K562 (cell line): Measurements from ENCODE around the gene UBE2QL1. TPM values are rescaled to one million over a fixed set of nuclear protein-coding genes. Genes with fewer than 3 reads are reported as not detected.

Source experiments
- ATAC-seq: fragments of 200-7000 bp; cut with Tn5 transposase; 3 replicates; pipeline ENCODE4 v1.9.1; 2020; ENCODE audit warnings: moderate library complexity
- BruUV-seq: library from RNA; stranded (reverse); fragments of 400-500 nt; replicated peaks from 2 replicates; lab custom pipeline; 2021; lab: Mats Ljungman, UMichigan
- CTCF ChIA-PET: fragments of 300-600 bp; formaldehyde crosslinking; extraction: SDS; loops from one replicate; lab custom pipeline; 2021; ENCODE audit warnings: low intra/inter-chr PET ratio; lab: Yijun Ruan, JAX
- POLR2A ChIA-PET: fragments of 300-600, 350-650 bp; sonication (Branson Sonifier 250); formaldehyde crosslinking; extraction: SDS; loops from one replicate; lab custom pipeline; 2021; ENCODE audit warnings: antibody characterized with exemption, inconsistent platforms; lab: Yijun Ruan, JAX
- DNase-seq, 4 experiments: peaks; one replicate each; pipeline versions ENCODE4 v3.0.0 to v3.0.0-alpha.2; 2011 to 2018; ENCODE audit warnings: low spot score in 3 of 4, mixed read lengths in 3 of 4; ENCODE audit errors: extremely low read depth in 1 of 4
- FAIRE-seq: peaks from 2 replicates; lab custom pipeline; 2011; peaks lifted over from hg19 to GRCh38; lab: Jason Lieb, UNC
- H2AFZ ChIP-seq: 2 replicates; pipeline ENCODE4 v1.6.0; 2011; ENCODE audit warnings: low read depth, low read length, control low read depth, inconsistent platforms
- H3K27ac ChIP-seq: fragments of 200-600 bp; 3 replicates; pipeline ENCODE4 v1.8.0; 2011; ENCODE audit warnings: low read depth, mild to moderate bottlenecking, control low read depth, inconsistent platforms, low read length, moderate library complexity, mixed read lengths; ENCODE audit errors: extremely low read depth
- H3K27me3 ChIP-seq, 2 experiments: fragments of 300-600 bp in 1 of 2; 2 replicates in 1 of 2; 3 replicates in 1 of 2; pipeline versions ENCODE4 v1.6.0 to v1.8.0; 2011; ENCODE audit warnings: inconsistent platforms in 2 of 2, low read length in 2 of 2, mild to moderate bottlenecking in 1 of 2, mixed read lengths in 1 of 2, moderate library complexity in 1 of 2; ENCODE audit not compliant: control insufficient read depth in 2 of 2, insufficient read depth in 2 of 2
- H3K36me3 ChIP-seq: fragments of 300-600 bp; 3 replicates; pipeline ENCODE4 v1.8.0; 2011; ENCODE audit warnings: mild to moderate bottlenecking, low read length, inconsistent platforms; ENCODE audit not compliant: control insufficient read depth, insufficient read depth
- H3K4me1 ChIP-seq, 2 experiments: fragments of 200-600 bp in 1 of 2; replicated peaks in 1 of 2; 2 replicates in 1 of 2; 3 replicates in 1 of 2; pipeline versions ENCODE4 v1.5.1 to v1.8.0; 2011; ENCODE audit warnings: inconsistent platforms in 2 of 2, low read length in 2 of 2, mild to moderate bottlenecking in 1 of 2, mixed read lengths in 1 of 2, moderate library complexity in 1 of 2; ENCODE audit not compliant: control insufficient read depth in 2 of 2, insufficient read depth in 2 of 2
- H3K4me2 ChIP-seq: 2 replicates; pipeline ENCODE4 v1.6.1; 2011; ENCODE audit warnings: low read length, control low read depth, inconsistent platforms, mixed read lengths; ENCODE audit not compliant: insufficient read depth
- H3K4me3 ChIP-seq: fragments of 200-600 bp; sonication (generic), shearing (Covaris generic); 2 replicates; pipeline ENCODE4 v1.5.1; 2016; ENCODE audit warnings: control low read depth, inconsistent platforms
- H3K79me2 ChIP-seq: fragments of 200-600 bp; 3 replicates; pipeline ENCODE4 v1.8.0; 2011; ENCODE audit warnings: low read length, inconsistent platforms; ENCODE audit not compliant: control insufficient read depth, insufficient read depth
- H3K9ac ChIP-seq, 2 experiments: 2 replicates each; pipeline versions ENCODE4 v1.6.0 to v1.6.1; 2011; ENCODE audit warnings: low read depth in 2 of 2, low read length in 2 of 2, control low read depth in 1 of 2, inconsistent platforms in 1 of 2, mild to moderate bottlenecking in 1 of 2, mixed read lengths in 1 of 2; ENCODE audit not compliant: insufficient read depth in 1 of 2
- H3K9me1 ChIP-seq: one replicate; pipeline ENCODE4 v1.6.0; 2011; ENCODE audit warnings: inconsistent platforms, mild to moderate bottlenecking, low read length, moderate library complexity; ENCODE audit not compliant: control insufficient read depth, insufficient read depth
- H3K9me3 ChIP-seq: replicated peaks from 2 replicates; pipeline ENCODE4 v1.5.1; 2011; ENCODE audit warnings: low read depth, low read length, inconsistent platforms; ENCODE audit not compliant: control insufficient read depth, insufficient read depth
- H4K20me1 ChIP-seq: replicated peaks from 2 replicates; pipeline ENCODE4 v1.6.1; 2011; ENCODE audit warnings: low read length, inconsistent platforms, mixed read lengths; ENCODE audit not compliant: control insufficient read depth, insufficient read depth
- AFF1 ChIP-seq, 2 experiments: fragments of 450-650 bp; IDR thresholded peaks; 2 replicates each; pipeline ENCODE4 v1.6.1; 2018; ENCODE audit warnings: mild to moderate bottlenecking in 2 of 2, low read depth in 1 of 2; ENCODE audit not compliant: partially characterized antibody in 2 of 2
- CHD1 ChIP-seq: fragments of 200-600 bp; sonication (generic); IDR thresholded peaks from one replicate; pipeline ENCODE4 v1.6.1; 2012; ENCODE audit warnings: mild to moderate bottlenecking, moderate library complexity, low read length, inconsistent platforms
- HDAC6 ChIP-seq: IDR thresholded peaks from 2 replicates; pipeline ENCODE4 v1.6.1; 2012; ENCODE audit warnings: low read depth, mild to moderate bottlenecking, control low read depth, inconsistent platforms, low read length, moderate library complexity
- HMGN3 ChIP-seq: IDR thresholded peaks from 2 replicates; pipeline ENCODE4 v1.6.1; 2011; ENCODE audit warnings: borderline replicate concordance, low read depth, mild to moderate bottlenecking, mixed read lengths, low read length; ENCODE audit not compliant: insufficient read length; ENCODE audit errors: extremely low read depth
- NFXL1 ChIP-seq: fragments of 450-650 bp; formaldehyde crosslinking; IDR thresholded peaks from 2 replicates; pipeline ENCODE4 v1.4.0; 2021; ENCODE audit warnings: mild to moderate bottlenecking
- RFX1 ChIP-seq: fragments of 450-650 bp; IDR thresholded peaks from 2 replicates; pipeline ENCODE4 v1.6.1; 2016; ENCODE audit warnings: mild to moderate bottlenecking, moderate library complexity
- SMARCC2 ChIP-seq: fragments of 450-650 bp; IDR thresholded peaks from 2 replicates; pipeline ENCODE4 v1.6.1; 2017; ENCODE audit warnings: antibody characterized with exemption, moderate library complexity, mild to moderate bottlenecking, low read depth
- USF1 ChIP-seq: sonication (generic); formaldehyde crosslinking; IDR thresholded peaks from 2 replicates; pipeline ENCODE4 v1.9.0; 2022; ENCODE audit warnings: mild to moderate bottlenecking, missing genetic modification reagents
- ZNF449 ChIP-seq: fragments of 250-450 bp; sonication (Bioruptor Pico); IDR thresholded peaks from 2 replicates; pipeline ENCODE4 v1.8.0; 2022; ENCODE audit warnings: moderate library complexity, mild to moderate bottlenecking, inconsistent platforms
- ZNF561 ChIP-seq: fragments of 450-650 bp; formaldehyde crosslinking; conservative IDR thresholded peaks from 2 replicates; pipeline ENCODE4 v1.4.0; 2020; ENCODE audit warnings: mild to moderate bottlenecking, moderate library complexity
- WGBS: fragments of 100-300 bp; shearing (Covaris generic); methylation state at CpG from one replicate; pipeline ENCODE4 v1.1.6; 2016; ENCODE audit warnings: low coverage, mixed read lengths; ENCODE audit not compliant: insufficient coverage; ENCODE audit errors: missing lambda C conversion rate; 5-methylcytosine and 5-hydroxymethylcytosine counted together
- in situ Hi-C: fragments of 300-500 bp; cut with MboI; formaldehyde crosslinking; loops from 4 replicates; pipeline ENCODE4 v1.15.0; 2018; ENCODE audit warnings: inconsistent platforms, mixed read lengths
- intact Hi-C: fragments of 100-400 bp; cut with micrococcal nuclease; formaldehyde crosslinking; loops from 2 replicates; pipeline ENCODE4 v1.14.2; 2022
- polyA plus RNA-seq, 8 experiments: library from polyadenylated mRNA; depleted of rRNA in 4 of 8; stranded (reverse) in 5 of 8; unstranded in 3 of 8; fragments of >200 nt; fragmentation: Nextera tagmentation in 2 of 8; fragmentation: Illumina TruSeq in 1 of 8; extraction: Ambion mirVana in 2 of 8; extraction: Trizol in 1 of 8; gene quantifications; 2 replicates each; pipeline versions ENCODE4 v1.2.1 to v1.2.3, GENCODE V29; 2011 to 2014; ENCODE audit warnings: inconsistent platforms in 1 of 8, missing spikeins in 1 of 8
- total RNA-seq, 7 experiments: library from RNA; depleted of rRNA in 6 of 7; stranded (reverse); fragments of >200 nt in 6 of 7; fragmentation: Illumina TruSeq in 2 of 7; extraction: Trizol in 2 of 7; gene quantifications; 2 replicates each; pipeline versions ENCODE4 v1.2.1 to v1.2.3, GENCODE V29; 2011 to 2021; ENCODE audit warnings: low replicate concordance in 1 of 7

Gene UBE2QL1
- total and polyA plus RNA-seq, 9 of the 15 experiments (the other 6 are each of a cell fraction or from before 2014, with no cell fraction given) = not detected

- TF ChIP-seq ZNF449 (CRISPR knock-in tag) (no peak), RFX1 (no peak), ZNF561 (no peak), NFXL1 (CRISPR knock-in tag) (no peak), HMGN3 (no peak)
Observed at GRCh38 chr5:6492934-6493333, 44.3 kb downstream of the UBE2QL1 start (continued).

- Histone ChIP-seq H3K4me1 (no peaks in the 10 kb centered on the region), H3K9ac (no peak overlapping the region), H3K79me2 (no peaks in the 10 kb centered on the region), H3K9me1 (no peaks in the 10 kb centered on the region), H3K27ac (no peak overlapping the region), H2AFZ (no peak overlapping the region), H3K4me3 (no peak overlapping the region), H3K36me3 (no peaks in the 10 kb centered on the region), H3K27me3 (peaks cover 38 to 61% of the 10 kb centered on the region in 2 experiments), H3K9me3 (no peaks in the 10 kb centered on the region), H4K20me1 (no peaks in the 10 kb centered on the region), H3K4me2 (no peak overlapping the region)
- BruUV-seq = no TSS peak
- ChIA-PET POLR2A (interaction anchor here (1.0 kb wide), 1 partner anchor 8 kb away, joined by 4 read pairs; no protein-coding TSS in a partner anchor), CTCF (no interaction called here)
- no peak for ATAC-seq
- intact Hi-C loops = no loop called here
- no peak for DNase-seq
- FAIRE-seq = no peak
- WGBS = under 1% methylated on average over 9 of the region's 9 CpGs
- in situ Hi-C loops = no loop called here
- TF ChIP-seq CHD1 (no peak), HDAC6 (no peak), SMARCC2 (no peak), USF1 (no peak), AFF1 (IDR thresholded peaks at IDR 0.05; ENCODE audit: low read depth in 1 of 2, partially characterized antibody in 2 of 2) (no peak)
Observed at GRCh38 chr5:6493681-6494454, 45.2 kb downstream of the UBE2QL1 start.
